Measurements from ENCODE around the gene SLC39A11. TPM values are rescaled to one million over a fixed set of nuclear protein-coding genes. Genes with fewer than 3 reads are reported as not detected.

Gene SLC39A11
- total and polyA plus RNA-seq, 2 of the 13 experiments (the other 11 are each of a cell fraction or from before 2014, with no cell fraction given) = 17.2 to 31.5 TPM

DNA sequence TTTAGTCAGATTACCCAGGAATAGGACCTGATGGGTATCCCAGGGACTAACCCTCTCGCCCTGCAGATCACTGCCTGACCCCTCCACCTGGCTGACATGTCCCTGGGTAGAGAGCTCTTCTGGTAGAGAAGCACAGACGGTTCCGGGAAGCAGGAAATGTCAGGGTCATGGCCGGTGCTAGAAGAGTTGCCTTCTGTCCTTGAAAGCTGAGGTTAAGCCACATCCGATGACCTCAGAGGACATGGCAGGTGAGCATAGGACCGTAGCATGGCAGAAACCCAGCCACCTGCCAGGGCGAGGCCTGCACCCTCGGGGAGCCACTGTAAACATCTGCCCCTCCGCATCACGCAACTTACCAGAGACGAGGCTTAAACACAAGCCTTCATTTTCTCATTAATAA, 488.0 kb downstream of the SLC39A11 start (continued):
- TF ChIP-seq, protein P1, sequence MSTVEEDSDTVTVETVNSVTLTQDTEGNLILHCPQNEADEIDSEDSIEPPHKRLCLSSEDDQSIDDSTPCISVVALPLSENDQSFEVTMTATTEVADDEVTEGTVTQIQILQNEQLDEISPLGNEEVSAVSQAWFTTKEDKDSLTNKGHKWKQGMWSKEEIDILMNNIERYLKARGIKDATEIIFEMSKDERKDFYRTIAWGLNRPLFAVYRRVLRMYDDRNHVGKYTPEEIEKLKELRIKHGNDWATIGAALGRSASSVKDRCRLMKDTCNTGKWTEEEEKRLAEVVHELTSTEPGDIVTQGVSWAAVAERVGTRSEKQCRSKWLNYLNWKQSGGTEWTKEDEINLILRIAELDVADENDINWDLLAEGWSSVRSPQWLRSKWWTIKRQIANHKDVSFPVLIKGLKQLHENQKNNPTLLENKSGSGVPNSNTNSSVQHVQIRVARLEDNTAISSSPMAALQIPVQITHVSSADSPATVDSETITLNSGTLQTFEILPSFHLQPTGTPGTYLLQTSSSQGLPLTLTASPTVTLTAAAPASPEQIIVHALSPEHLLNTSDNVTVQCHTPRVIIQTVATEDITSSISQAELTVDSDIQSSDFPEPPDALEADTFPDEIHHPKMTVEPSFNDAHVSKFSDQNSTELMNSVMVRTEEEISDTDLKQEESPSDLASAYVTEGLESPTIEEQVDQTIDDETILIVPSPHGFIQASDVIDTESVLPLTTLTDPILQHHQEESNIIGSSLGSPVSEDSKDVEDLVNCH (CRISPR knock-in tag; IDR thresholded peaks at IDR 0.05) = no peak
- peak; percentile 53 for TF ChIP-seq PHF21A (CRISPR knock-in tag; IDR thresholded peaks at IDR 0.05)
- TF ChIP-seq, protein P2, sequence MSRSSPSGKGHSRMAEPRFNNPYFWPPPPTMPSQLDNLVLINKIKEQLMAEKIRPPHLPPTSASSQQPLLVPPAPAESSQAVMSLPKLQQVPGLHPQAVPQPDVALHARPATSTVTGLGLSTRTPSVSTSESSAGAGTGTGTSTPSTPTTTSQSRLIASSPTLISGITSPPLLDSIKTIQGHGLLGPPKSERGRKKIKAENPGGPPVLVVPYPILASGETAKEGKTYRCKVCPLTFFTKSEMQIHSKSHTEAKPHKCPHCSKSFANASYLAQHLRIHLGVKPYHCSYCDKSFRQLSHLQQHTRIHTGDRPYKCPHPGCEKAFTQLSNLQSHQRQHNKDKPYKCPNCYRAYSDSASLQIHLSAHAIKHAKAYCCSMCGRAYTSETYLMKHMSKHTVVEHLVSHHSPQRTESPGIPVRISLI (CRISPR knock-in tag; IDR thresholded peaks at IDR 0.05; ENCODE audit: borderline replicate concordance) = no peak
- TF ChIP-seq, protein P3, sequence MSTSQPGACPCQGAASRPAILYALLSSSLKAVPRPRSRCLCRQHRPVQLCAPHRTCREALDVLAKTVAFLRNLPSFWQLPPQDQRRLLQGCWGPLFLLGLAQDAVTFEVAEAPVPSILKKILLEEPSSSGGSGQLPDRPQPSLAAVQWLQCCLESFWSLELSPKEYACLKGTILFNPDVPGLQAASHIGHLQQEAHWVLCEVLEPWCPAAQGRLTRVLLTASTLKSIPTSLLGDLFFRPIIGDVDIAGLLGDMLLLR (CRISPR knock-in tag; IDR thresholded peaks at IDR 0.05) = no peak
- TF ChIP-seq, protein P4, sequence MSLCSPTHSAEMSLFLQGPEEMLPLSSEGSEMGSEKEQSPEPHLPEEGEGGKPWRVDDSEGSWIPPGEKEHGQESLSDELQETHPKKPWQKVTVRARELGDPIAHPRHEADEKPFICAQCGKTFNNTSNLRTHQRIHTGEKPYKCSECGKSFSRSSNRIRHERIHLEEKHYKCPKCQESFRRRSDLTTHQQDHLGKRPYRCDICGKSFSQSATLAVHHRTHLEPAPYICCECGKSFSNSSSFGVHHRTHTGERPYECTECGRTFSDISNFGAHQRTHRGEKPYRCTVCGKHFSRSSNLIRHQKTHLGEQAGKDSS (CRISPR knock-in tag; IDR thresholded peaks at IDR 0.05; ENCODE audit: borderline replicate concordance, low read depth) = no peak
- TF ChIP-seq SOX6 (IDR thresholded peaks at IDR 0.05) = no peak
- peak; percentile 83 for TF ChIP-seq SOX6 (CRISPR knock-in tag; IDR thresholded peaks at IDR 0.05)
- TF ChIP-seq ZSCAN21 (CRISPR knock-in tag; IDR thresholded peaks at IDR 0.05; ENCODE audit: borderline replicate concordance) = no peak
- no peak for TF ChIP-seq ZNF543 (CRISPR knock-in tag; IDR thresholded peaks at IDR 0.05)
- TF ChIP-seq POLR2A (IDR thresholded peaks at IDR 0.05; ENCODE audit: insufficient read depth in 1 of 2, low read depth in 2 of 2, low read length in 2 of 2) = no peak
- TF ChIP-seq CCDC6 (CRISPR knock-in tag; IDR thresholded peaks at IDR 0.05) = peak; percentile 64; the same call in 1 of the 2 replicates
- TF ChIP-seq, protein P5, sequence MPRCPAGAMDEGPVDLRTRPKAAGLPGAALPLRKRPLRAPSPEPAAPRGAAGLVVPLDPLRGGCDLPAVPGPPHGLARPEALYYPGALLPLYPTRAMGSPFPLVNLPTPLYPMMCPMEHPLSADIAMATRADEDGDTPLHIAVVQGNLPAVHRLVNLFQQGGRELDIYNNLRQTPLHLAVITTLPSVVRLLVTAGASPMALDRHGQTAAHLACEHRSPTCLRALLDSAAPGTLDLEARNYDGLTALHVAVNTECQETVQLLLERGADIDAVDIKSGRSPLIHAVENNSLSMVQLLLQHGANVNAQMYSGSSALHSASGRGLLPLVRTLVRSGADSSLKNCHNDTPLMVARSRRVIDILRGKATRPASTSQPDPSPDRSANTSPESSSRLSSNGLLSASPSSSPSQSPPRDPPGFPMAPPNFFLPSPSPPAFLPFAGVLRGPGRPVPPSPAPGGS (CRISPR knock-in tag; IDR thresholded peaks at IDR 0.05) = peak; percentile 58; the same call in 1 of the 2 replicates
- TF ChIP-seq SAP130 (CRISPR knock-in tag; IDR thresholded peaks at IDR 0.05; ENCODE audit: low read depth) = peak; percentile 85
- TF ChIP-seq, protein P6, sequence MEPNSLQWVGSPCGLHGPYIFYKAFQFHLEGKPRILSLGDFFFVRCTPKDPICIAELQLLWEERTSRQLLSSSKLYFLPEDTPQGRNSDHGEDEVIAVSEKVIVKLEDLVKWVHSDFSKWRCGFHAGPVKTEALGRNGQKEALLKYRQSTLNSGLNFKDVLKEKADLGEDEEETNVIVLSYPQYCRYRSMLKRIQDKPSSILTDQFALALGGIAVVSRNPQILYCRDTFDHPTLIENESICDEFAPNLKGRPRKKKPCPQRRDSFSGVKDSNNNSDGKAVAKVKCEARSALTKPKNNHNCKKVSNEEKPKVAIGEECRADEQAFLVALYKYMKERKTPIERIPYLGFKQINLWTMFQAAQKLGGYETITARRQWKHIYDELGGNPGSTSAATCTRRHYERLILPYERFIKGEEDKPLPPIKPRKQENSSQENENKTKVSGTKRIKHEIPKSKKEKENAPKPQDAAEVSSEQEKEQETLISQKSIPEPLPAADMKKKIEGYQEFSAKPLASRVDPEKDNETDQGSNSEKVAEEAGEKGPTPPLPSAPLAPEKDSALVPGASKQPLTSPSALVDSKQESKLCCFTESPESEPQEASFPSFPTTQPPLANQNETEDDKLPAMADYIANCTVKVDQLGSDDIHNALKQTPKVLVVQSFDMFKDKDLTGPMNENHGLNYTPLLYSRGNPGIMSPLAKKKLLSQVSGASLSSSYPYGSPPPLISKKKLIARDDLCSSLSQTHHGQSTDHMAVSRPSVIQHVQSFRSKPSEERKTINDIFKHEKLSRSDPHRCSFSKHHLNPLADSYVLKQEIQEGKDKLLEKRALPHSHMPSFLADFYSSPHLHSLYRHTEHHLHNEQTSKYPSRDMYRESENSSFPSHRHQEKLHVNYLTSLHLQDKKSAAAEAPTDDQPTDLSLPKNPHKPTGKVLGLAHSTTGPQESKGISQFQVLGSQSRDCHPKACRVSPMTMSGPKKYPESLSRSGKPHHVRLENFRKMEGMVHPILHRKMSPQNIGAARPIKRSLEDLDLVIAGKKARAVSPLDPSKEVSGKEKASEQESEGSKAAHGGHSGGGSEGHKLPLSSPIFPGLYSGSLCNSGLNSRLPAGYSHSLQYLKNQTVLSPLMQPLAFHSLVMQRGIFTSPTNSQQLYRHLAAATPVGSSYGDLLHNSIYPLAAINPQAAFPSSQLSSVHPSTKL (CRISPR knock-in tag; IDR thresholded peaks at IDR 0.05) = peak; percentile 99

Data from HepG2 (cell line).